ENCODE results near the gene ACTN4.

Gene ACTN4

GRCh38 chr19:38635483-38636399, 11.7 kb upstream of the ACTN4 start:
- DNase-seq (ENCODE audit: low read depth) = no peak

DNA sequence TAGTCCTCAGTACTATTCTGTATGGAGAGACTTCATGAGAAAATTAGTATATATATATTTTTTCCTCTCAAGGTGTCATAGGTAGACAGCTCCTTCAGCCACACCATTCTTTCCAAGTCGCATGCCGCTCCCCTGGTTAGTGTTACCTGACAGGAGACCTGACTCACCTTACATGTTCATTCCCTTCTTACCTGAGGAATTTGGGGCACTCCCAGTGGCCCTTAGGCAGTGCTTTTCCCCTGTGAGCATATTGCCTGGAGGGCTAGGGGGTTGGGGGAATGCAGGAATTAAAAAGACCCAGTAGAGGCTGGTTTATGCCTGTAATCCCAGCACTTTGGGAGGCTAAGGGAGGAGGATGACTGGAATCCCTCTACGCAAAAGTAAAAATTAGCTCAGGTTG, 9.0 kb upstream of the ACTN4 start:
- DNase-seq (ENCODE audit: low read depth) = no peak

DNA sequence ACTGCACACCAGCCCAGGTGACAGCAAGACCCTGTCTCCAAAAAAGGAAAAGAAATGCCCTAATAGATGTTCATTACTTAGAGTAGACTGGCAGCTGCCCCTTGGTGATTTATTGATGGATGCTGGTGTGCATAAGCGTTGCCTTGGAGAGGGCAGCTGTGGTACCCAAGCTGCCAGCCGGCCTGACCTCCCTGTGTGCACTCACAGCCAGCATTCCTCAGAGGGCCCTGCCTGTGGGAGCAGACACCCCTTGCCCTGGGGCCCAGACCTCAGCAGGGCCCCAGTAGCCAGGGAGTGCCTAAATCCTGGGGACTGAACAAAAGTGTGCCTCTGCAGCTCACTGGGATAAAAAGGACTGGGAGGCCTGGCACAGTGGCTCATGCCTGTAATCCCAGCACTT, 7.8 kb upstream of the ACTN4 start:
- no peak for DNase-seq (ENCODE audit: low read depth)

DNA sequence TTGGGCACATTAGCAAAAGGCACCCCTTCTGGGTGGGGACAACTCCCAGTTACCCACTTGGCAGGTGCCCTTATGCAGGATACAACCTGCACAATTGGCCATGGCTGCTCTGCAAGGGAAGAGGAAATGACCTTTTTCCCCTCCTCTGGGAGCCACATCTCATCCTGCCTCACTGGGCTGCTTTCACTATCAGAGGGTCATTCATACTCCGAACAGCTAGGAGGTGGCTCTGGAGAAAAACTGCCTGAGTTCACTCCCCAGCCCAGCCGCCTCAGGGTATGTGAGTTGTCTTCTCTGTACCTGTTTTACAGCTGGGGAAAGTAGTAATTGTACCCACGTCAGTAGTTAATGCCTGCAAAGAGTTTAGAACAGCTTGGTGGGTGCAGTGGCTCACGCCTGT, 7.1 kb upstream of the ACTN4 start:
- no peak for DNase-seq (ENCODE audit: low read depth)

GRCh38 chr19:38642176-38642575, 5.3 kb upstream of the ACTN4 start:
- DNase-seq (ENCODE audit: low read depth) = no peak

- DNase-seq (ENCODE audit: low read depth) = no peak
Measured at GRCh38 chr19:38644719-38645118, 2.7 kb upstream of the ACTN4 start.

DNA sequence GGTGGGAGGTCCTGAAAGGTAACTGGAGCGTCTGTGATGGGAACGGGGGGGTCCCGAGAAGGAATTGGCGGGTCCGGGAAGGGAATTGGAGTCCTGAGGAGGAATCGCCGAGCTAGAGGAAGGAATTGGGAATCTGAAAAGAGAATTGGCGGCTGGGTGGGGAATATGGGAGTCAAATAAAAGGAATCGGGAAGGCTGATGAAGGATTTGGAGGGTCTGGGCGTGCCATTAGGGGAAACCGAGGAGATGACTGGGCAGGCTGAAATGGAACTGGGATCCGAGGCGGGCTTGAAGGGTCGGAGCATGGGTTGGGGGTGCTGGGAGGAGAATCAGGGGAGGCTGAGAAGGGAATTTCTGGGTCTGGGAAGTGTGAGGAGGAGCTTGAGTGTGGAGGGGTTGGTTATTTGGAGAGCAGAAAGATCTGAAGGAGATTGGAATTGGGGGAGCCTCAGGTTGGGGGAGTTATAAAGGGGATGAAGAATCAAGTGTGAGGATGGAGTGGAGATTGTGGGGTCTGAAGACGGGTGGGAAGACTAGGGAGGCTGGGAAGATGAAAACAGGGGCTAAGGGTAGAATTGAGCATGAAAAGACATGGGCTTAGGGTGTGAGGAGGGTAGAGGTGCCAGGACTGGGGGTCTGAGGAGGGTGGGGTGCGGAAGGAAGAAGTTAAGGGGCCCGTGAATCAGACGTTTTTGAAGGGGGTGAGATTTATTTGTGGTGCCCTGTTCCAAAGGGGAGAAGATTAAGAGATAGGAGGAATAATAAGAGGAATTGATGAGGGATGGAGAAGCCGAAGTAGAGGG, 718 bp downstream of the ACTN4 start:
- no peak for DNase-seq (ENCODE audit: low read depth)

- DNase-seq (ENCODE audit: low read depth) = no peak
Measured at GRCh38 chr19:38648769-38649304, 1.4 kb downstream of the ACTN4 start.

DNA sequence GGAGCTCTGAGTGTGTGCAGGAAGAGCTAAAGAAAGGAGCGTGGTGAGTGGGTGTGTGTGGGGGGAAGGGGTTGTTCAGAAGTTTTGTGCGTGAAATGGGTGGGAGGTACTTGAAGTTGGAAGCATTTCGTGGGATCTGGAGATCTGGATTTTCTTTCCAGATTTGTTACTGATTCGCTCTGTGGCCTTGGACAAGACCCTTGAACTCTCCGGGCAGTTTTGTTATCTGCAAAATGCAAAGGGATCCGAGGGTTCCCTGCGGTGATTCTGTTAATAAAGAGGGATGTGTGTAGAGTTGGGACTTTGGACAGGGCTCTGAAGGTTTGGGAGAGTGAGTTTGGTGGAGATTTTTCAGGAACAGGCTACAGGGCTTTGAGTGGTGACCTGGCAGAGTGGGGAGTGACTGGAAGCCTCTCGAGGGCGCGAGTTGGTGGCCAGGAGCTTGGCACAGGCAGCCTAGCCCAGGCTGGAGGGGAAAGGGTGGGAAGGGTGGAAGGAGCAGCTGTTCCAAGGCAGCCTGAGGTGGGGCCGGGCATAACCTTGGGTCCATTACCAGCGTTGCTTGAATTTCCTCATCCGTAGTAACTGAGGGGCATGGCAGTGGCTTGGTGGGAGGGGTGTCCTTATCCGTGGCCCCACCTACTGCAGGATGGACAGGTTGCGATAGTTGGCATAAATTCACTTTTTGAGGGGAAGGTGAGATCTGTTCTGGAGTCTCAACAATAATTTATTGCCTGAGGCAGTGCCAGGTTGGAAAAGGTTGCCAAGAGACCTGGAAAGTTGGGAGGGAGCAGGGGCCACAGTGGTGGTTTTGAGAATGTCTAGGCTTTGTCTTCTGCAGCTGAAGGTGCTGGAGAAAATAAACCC, 2.1 kb downstream of the ACTN4 start:
- DNase-seq (ENCODE audit: low read depth) = no peak

DNA sequence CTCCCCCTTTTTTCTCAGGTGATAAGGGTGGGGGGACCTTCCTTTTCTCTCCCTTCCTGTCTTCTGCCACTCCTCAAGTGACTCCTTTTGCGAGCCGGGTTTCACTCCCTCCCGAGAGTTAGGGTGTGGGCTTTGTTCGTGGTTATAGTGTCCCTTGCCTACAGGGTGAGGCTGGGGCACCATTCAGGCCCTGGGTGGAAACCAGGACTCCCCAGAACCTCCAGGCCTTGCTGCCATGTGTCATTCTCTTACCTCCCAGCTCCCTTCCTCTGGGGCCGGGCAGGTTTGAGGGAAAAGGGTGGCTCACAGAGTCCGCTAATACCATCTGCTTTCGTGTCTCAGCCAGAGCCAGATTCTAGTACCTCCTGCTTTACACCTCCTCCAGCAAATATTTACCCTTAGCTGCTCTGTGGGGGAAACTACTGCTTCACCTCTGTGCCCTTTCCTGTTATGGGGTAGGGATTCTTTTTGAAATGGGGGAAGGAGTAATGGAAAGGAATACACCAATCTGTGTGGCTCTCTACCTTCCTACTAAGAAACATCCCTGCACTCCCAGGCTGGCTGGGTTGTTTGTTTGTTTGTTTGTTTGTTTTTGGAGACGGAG, 2.8 kb downstream of the ACTN4 start:
- DNase-seq (ENCODE audit: low read depth) = no peak

DNA sequence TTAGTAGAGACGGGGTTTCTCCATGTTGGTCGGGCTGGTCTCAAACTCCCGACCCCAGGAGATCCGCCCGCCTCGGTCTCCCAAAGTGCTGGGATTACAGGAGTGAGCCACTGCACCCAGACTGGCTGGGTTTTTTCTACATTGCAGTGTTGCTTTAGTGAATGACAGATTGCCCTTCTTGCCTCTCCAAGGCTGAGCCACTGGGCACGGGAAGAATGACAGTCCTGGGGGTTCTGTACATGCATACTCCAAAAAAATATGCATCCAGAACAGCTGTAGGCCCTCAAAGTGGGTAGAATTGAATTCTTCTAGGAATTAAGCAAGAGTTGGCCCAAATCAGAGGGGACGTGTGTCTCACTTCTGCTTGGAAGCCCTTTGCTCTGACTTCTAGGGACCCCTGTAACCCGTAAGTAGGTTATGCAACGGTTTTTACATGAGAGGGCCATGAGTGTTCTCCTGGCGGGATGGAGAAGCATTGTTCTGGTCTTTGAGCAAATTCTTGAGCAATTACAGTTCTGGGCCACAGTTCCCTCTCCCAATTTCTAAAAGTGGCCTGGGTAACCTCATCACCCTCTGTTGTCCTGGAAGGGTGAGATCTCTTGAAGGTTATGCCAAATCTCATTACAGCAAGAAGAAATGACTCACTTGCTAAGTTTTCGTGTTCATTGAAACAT, 3.6 kb downstream of the ACTN4 start:
- no peak for DNase-seq (ENCODE audit: low read depth)

DNA sequence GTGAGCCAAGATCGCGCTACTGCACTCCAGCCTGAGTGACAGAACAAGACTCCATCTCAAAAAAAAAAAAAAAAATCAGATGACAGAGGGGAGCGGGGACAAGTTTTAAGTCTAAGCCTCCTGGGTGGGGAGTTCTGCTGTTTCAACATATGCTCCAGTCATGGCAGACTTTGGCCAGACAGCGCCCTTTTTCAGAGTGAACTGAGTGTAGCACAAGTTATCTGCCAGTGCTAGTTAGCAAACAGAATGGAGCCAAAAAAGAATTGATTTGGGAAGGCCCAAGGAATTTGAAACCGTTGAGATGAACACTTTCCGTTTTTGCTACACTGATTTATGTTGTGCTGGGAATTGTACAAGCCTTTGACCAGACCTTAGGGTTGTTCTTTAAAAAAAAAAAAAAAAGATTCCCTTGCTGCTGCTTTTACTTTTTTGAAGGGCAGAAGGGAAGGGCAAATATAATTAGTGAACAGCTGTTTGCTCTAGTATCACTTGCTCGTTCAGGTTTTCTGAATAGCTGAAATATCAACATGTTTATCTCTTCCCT, 5.7 kb downstream of the ACTN4 start:
- no peak for DNase-seq (ENCODE audit: low read depth)

GRCh38 chr19:38654628-38655055, 7.2 kb downstream of the ACTN4 start:
- DNase-seq (ENCODE audit: low read depth) = no peak

DNA sequence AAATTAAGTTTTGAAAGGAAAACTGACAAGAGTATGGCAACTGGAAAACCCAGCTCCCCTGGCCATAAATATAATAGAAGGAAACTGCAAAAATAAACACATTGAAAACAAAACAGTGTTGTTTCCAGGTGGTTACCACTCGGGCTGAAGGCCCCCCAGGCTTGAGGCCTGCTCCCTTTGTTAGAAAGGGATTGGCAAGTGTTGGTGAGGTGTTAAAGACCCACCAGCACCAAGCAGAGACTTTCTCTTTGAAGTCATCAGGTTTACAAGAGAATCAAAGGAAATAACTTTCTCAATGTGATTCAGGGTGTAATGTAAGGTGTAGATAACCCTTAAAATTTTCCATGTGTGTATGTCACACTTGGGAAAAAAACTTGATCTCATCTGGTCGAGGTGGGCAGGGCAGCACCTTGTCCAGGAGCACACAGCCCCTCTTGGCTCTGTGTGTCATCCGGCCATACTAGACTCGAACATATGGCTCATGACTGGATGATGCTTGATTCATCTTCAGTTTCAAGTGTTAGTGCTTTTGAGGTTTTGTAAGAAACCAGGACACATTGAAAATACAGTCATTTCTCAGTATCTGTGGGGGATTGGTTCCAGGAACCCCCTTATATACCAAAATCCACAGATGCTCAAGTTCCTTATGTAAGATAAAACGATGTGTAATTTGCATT, 7.8 kb downstream of the ACTN4 start:
- no peak for DNase-seq (ENCODE audit: low read depth)

GRCh38 chr19:38656171-38656981, 8.9 kb downstream of the ACTN4 start:
- no peak for DNase-seq (ENCODE audit: low read depth)

GRCh38 chr19:38657633-38658222, 10.3 kb downstream of the ACTN4 start:
- DNase-seq (ENCODE audit: low read depth) = no peak

GRCh38 chr19:38658462-38659306, 11.2 kb downstream of the ACTN4 start:
- no peak for DNase-seq (ENCODE audit: low read depth)

GRCh38 chr19:38660724-38661123, 13.3 kb downstream of the ACTN4 start:
- no peak for DNase-seq (ENCODE audit: low read depth)
